ENCODE measurements around the gene SPOCK3.

The SPOCK3 gene

GRCh38 chr4:167176723-167177367, 57.4 kb downstream of the SPOCK3 start:
- DNase-seq (ENCODE audit: low read depth in 2 of 2): no peak

GRCh38 chr4:167171928-167172327, 62.4 kb downstream of the SPOCK3 start:
- DNase-seq (ENCODE audit: low read depth in 2 of 2): no peak

- DNase-seq (ENCODE audit: low read depth in 2 of 2): no peak
Observed at GRCh38 chr4:167168611-167169010, 65.7 kb downstream of the SPOCK3 start.

GRCh38 chr4:167150587-167150986, 83.7 kb downstream of the SPOCK3 start:
- DNase-seq (ENCODE audit: low read depth in 2 of 2): no peak

- DNase-seq (ENCODE audit: low read depth in 2 of 2): no peak
Observed at GRCh38 chr4:167144605-167145004, 89.7 kb downstream of the SPOCK3 start.

- no peak for DNase-seq (ENCODE audit: low read depth in 2 of 2)
Observed at GRCh38 chr4:167143018-167143417, 91.3 kb downstream of the SPOCK3 start.

- DNase-seq (ENCODE audit: low read depth in 2 of 2): no peak
Observed at GRCh38 chr4:167136270-167136669, 98.0 kb downstream of the SPOCK3 start.

- DNase-seq (ENCODE audit: low read depth in 2 of 2): no peak
Observed at GRCh38 chr4:167129146-167129545, 105.1 kb downstream of the SPOCK3 start.

- no peak for DNase-seq (ENCODE audit: low read depth in 2 of 2)
Observed at GRCh38 chr4:167119392-167119791, 114.9 kb downstream of the SPOCK3 start.

- no peak for DNase-seq (ENCODE audit: low read depth in 2 of 2)
Observed at GRCh38 chr4:167117273-167117672, 117.0 kb downstream of the SPOCK3 start.

GRCh38 chr4:167114416-167114971, 119.8 kb downstream of the SPOCK3 start:
- no peak for DNase-seq (ENCODE audit: low read depth in 2 of 2)

- no peak for DNase-seq (ENCODE audit: low read depth in 2 of 2)
Observed at GRCh38 chr4:167111622-167112021, 122.7 kb downstream of the SPOCK3 start.

GRCh38 chr4:167111092-167111491, 123.2 kb downstream of the SPOCK3 start:
- DNase-seq (ENCODE audit: low read depth in 2 of 2): no peak

GRCh38 chr4:167109859-167110258, 124.4 kb downstream of the SPOCK3 start:
- DNase-seq (ENCODE audit: low read depth in 2 of 2): no peak

- DNase-seq (ENCODE audit: low read depth in 2 of 2): no peak
Observed at GRCh38 chr4:167105857-167106256, 128.4 kb downstream of the SPOCK3 start.

- DNase-seq (ENCODE audit: low read depth in 2 of 2): no peak
Observed at GRCh38 chr4:167102475-167102874, 131.8 kb downstream of the SPOCK3 start.

GRCh38 chr4:167101035-167101434, 133.3 kb downstream of the SPOCK3 start:
- DNase-seq (ENCODE audit: low read depth in 2 of 2): no peak

GRCh38 chr4:167100120-167100519, 134.2 kb downstream of the SPOCK3 start:
- no peak for DNase-seq (ENCODE audit: low read depth in 2 of 2)

- no peak for DNase-seq (ENCODE audit: low read depth in 2 of 2)
Observed at GRCh38 chr4:167088115-167088514, 146.2 kb downstream of the SPOCK3 start.

GRCh38 chr4:167084321-167084720, 150.0 kb downstream of the SPOCK3 start:
- DNase-seq (ENCODE audit: low read depth in 2 of 2): no peak

GRCh38 chr4:167079762-167080161, 154.5 kb downstream of the SPOCK3 start:
- no peak for DNase-seq (ENCODE audit: low read depth in 2 of 2)

- no peak for DNase-seq (ENCODE audit: low read depth in 2 of 2)
Observed at GRCh38 chr4:167052631-167053091, 181.6 kb downstream of the SPOCK3 start.

- DNase-seq (ENCODE audit: low read depth in 2 of 2): no peak
Observed at GRCh38 chr4:167049257-167049656, 185.0 kb downstream of the SPOCK3 start.

GRCh38 chr4:167041524-167041923, 192.8 kb downstream of the SPOCK3 start:
- no peak for DNase-seq (ENCODE audit: low read depth in 2 of 2)
